A673 (cell line): ENCODE results near the gene TENM4. TPM values are rescaled to one million over a fixed set of nuclear protein-coding genes. Genes with fewer than 3 reads are reported as not detected.

Experiments used
- BruUV-seq: library from RNA; stranded (reverse); fragments of 400-500 nt; replicated peaks from 2 replicates; lab custom pipeline; 2021; lab: Mats Ljungman, UMichigan
- CTCF ChIA-PET: fragments of 300-600 bp; sonication (Branson Sonifier 250); formaldehyde crosslinking; loops from one replicate; lab custom pipeline; 2022; ENCODE audit warnings: antibody characterized with exemption; lab: Charles Lee
- POLR2A ChIA-PET: fragments of 300-600 bp; sonication (Branson Sonifier 250); formaldehyde crosslinking; loops from one replicate; lab custom pipeline; 2022; ENCODE audit warnings: antibody characterized with exemption; ENCODE audit not compliant: low non-redundant PET; lab: Charles Lee
- DNase-seq: peaks from one replicate; pipeline ENCODE4 v3.0.0-alpha.2; 2015; ENCODE audit warnings: low spot score
- H3K27ac ChIP-seq: fragments of 200-600 bp; sonication (generic); 2 replicates; pipeline ENCODE4 v1.5.1; 2016; ENCODE audit warnings: mixed run types, low read depth, mild to moderate bottlenecking, mixed read lengths, antibody characterized with exemption, low read length; ENCODE audit not compliant: poor library complexity, severe bottlenecking
- H3K27me3 ChIP-seq: fragments of 200-600 bp; sonication (generic); replicated peaks from 2 replicates; pipeline ENCODE4 v1.6.1; 2017; ENCODE audit warnings: mixed run types, low read depth, mild to moderate bottlenecking, mixed read lengths, antibody characterized with exemption, low read length; ENCODE audit not compliant: insufficient read depth, poor library complexity
- H3K36me3 ChIP-seq: fragments of 200-600 bp; sonication (generic); 2 replicates; pipeline ENCODE4 v1.6.1; 2016; ENCODE audit warnings: mixed run types, mild to moderate bottlenecking, mixed read lengths, antibody characterized with exemption, low read length; ENCODE audit not compliant: insufficient read depth, poor library complexity, severe bottlenecking
- H3K4me1 ChIP-seq: fragments of 200-600 bp; sonication (generic); 2 replicates; pipeline ENCODE4 v1.6.1; 2017; ENCODE audit warnings: mixed run types, mild to moderate bottlenecking, mixed read lengths, antibody characterized with exemption, low read length; ENCODE audit not compliant: insufficient read depth, poor library complexity, severe bottlenecking
- H3K4me3 ChIP-seq: fragments of 200-600 bp; sonication (generic); 2 replicates; pipeline ENCODE4 v1.5.1; 2016; ENCODE audit warnings: low read depth, mixed run types, mild to moderate bottlenecking, mixed read lengths, low read length; ENCODE audit not compliant: poor library complexity, severe bottlenecking
- H3K9me3 ChIP-seq: fragments of 200-600 bp; sonication (generic); 2 replicates; pipeline ENCODE4 v1.6.1; 2016; ENCODE audit warnings: mixed run types, low read depth, mild to moderate bottlenecking, mixed read lengths, antibody characterized with exemption, low read length; ENCODE audit not compliant: poor library complexity, severe bottlenecking
- EZH2 ChIP-seq: fragments of 200-600 bp; sonication (generic); IDR thresholded peaks from 2 replicates; pipeline ENCODE4 v1.6.1; 2017; ENCODE audit warnings: borderline replicate concordance, low read depth, mild to moderate bottlenecking, mixed read lengths, antibody characterized with exemption, low read length; ENCODE audit not compliant: poor library complexity, severe bottlenecking
- intact Hi-C: fragments of 100-400 bp; cut with micrococcal nuclease; formaldehyde crosslinking; loops from one replicate; pipeline ENCODE4 v1.10.0; 2022; ENCODE audit not compliant: unreplicated experiment
- total RNA-seq: library from RNA; stranded (reverse); gene quantifications from 2 replicates; pipeline ENCODE4 v1.2.3, GENCODE V29; 2021
- TF ChIP-seq, protein P1 (sequence below): fragments of 300-800, 200-600 bp; sonication (generic); conservative IDR thresholded peaks from 2 replicates; pipeline ENCODE4 v1.5.1; 2017; ENCODE audit warnings: low read depth, mild to moderate bottlenecking, antibody characterized with exemption, low read length, moderate library complexity, mixed read lengths

Gene TENM4
- total RNA-seq, 1 experiment from 2014 or later, result 0.11 TPM

DNA sequence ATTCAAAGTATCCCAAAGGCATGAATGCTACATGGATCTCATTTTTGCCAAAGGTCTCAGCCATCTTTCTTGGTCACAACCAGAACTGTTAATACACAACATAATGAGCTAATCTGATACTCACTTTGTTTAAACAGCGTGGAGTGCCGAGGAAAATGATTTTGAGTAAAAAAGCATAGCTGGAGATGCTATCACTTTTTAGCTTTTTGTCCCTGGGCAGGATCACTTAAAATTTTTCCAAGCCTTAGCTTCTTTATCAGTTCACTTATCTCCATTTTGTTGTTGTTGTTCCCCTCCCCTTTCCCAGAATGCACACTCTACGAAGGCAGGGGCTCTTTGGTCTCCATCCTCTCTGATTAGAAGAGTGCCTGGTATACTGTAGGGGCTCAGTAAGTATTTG lies 636.8 kb downstream of the TENM4 start:
- H3K27me3 ChIP-seq, result no peaks in the 10 kb centered on the region
- CTCF ChIA-PET, result no interaction called here
- H3K4me3 ChIP-seq, result no peak overlapping the region
- H3K36me3 ChIP-seq, result no peaks in the 10 kb centered on the region
- BruUV-seq, result no TSS peak
- H3K27ac ChIP-seq, result no peak overlapping the region
- no peak for DNase-seq
- peaks cover 16% of the 10 kb centered on the region for H3K4me1 ChIP-seq
- no peaks in the 10 kb centered on the region for H3K9me3 ChIP-seq
- intact Hi-C loops, result no loop called here
- TF ChIP-seq, protein P1, sequence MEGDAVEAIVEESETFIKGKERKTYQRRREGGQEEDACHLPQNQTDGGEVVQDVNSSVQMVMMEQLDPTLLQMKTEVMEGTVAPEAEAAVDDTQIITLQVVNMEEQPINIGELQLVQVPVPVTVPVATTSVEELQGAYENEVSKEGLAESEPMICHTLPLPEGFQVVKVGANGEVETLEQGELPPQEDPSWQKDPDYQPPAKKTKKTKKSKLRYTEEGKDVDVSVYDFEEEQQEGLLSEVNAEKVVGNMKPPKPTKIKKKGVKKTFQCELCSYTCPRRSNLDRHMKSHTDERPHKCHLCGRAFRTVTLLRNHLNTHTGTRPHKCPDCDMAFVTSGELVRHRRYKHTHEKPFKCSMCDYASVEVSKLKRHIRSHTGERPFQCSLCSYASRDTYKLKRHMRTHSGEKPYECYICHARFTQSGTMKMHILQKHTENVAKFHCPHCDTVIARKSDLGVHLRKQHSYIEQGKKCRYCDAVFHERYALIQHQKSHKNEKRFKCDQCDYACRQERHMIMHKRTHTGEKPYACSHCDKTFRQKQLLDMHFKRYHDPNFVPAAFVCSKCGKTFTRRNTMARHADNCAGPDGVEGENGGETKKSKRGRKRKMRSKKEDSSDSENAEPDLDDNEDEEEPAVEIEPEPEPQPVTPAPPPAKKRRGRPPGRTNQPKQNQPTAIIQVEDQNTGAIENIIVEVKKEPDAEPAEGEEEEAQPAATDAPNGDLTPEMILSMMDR, result no peak
- TF ChIP-seq EZH2, result no peak
- POLR2A ChIA-PET, result no interaction called here

DNA sequence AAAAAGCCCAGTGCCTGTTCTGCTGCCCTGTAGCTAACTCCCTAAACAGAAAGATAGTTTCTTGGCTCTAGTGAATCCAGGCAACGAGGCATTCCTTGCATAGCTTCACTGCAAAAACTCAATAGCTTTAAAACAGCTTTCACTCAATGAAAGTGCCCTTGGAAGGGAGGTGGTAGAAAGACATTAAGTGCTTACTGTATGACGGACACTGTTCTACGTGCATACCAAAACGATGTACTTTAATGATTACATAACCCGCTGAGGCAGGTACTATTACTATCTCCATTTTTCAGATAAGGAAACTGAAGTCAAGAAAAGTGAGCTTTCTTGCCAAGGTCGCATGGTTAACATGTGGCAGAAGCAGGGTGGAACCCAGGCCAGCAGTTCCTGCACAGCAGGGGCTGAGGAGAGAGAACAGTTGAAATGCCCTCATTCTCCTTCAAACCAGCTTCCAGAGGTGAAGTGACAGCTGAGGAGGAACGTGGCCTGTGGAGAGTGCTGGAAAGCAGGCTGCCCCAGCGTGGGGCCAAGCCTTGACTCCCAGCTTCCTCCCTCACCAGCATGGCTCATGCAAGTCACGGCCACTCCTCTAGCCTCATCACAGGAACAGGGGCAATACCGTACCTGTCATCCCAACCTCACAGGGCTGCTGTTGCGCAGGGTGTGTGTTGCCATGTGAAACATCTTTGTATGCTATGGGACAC lies 638.6 kb downstream of the TENM4 start:
- no TSS peak for BruUV-seq
- H3K27ac ChIP-seq, result no peak overlapping the region
- no peaks in the 10 kb centered on the region for H3K9me3 ChIP-seq
- intact Hi-C loops, result no loop called here
- DNase-seq, result no peak
- peaks cover 13% of the 10 kb centered on the region for H3K4me1 ChIP-seq
- no peaks in the 10 kb centered on the region for H3K27me3 ChIP-seq
- no peak for TF ChIP-seq EZH2
- TF ChIP-seq, protein P1, result no peak
- ChIA-PET CTCF (no interaction called here), POLR2A (no interaction called here)
- no peak overlapping the region for H3K4me3 ChIP-seq
- no peaks in the 10 kb centered on the region for H3K36me3 ChIP-seq

DNA sequence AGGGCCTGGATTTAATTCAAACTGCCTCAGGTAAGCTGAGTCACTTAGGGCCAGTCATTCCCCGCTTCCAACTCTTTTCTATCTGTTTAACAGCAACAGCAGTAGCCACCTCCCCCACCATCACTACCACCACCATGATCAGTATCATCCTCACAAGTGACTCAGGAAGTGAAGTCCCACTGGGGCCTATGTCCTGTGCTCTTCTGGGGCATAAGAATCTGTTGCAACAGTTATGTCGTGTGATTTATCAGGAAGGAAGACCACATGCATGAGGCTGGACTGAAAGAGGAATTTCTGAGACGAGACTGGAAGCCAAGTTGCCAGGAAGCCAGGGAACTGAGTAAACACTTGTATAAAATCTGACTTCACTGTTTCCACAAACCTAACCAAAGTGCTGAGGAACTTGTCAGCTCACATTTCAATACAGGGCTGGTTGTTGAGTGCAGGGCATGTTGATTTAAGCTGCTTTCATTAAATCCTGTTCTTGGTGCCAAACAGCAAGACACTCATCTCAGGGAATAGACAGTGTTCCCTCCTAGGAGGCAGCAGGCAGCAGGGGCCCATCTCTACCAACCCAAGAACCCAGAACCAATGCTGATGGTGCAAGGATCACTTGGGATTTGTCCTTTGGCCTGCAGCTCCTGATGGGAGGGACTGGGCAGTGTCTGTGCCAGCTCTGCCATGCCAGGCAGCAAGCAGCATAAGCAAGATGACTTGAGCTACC lies 639.5 kb downstream of the TENM4 start:
- H3K27me3 ChIP-seq, result no peaks in the 10 kb centered on the region
- no peak overlapping the region for H3K27ac ChIP-seq
- no peaks in the 10 kb centered on the region for H3K36me3 ChIP-seq
- H3K4me1 ChIP-seq, result peaks cover 13% of the 10 kb centered on the region
- intact Hi-C loops, result no loop called here
- CTCF ChIA-PET, result no interaction called here
- POLR2A ChIA-PET, result interaction anchor here (0.6 kb wide), 1 partner anchor 55 kb away, joined by 3 read pairs; no protein-coding TSS in a partner anchor
- TF ChIP-seq EZH2, result no peak
- TF ChIP-seq, protein P1, result no peak
- H3K9me3 ChIP-seq, result no peaks in the 10 kb centered on the region
- H3K4me3 ChIP-seq, result no peak overlapping the region
- DNase-seq, result peak; percentile 64
- no TSS peak for BruUV-seq
